ENCODE measurements around the gene PHLDB3.

GRCh38 chr19:43498233-43498842, 6.2 kb downstream of the PHLDB3 start:
- no peak for TF ChIP-seq CTCF (IDR thresholded peaks at IDR 0.05 in 4 of 5, conservative IDR thresholded peaks at IDR 0.05 in 1 of 5)
- no peak for TF ChIP-seq POLR2A (IDR thresholded peaks at IDR 0.05)

Data from gastrocnemius medialis (tissue), 4 donors.